Measurements from ENCODE around the gene ERN1.

- TF ChIP-seq CTCF (IDR thresholded peaks at IDR 0.05), result no peak
- TF ChIP-seq POLR2AphosphoS5 (IDR thresholded peaks at IDR 0.05), result no peak
- no peak for TF ChIP-seq POLR2A (IDR thresholded peaks at IDR 0.05)
- no peak for TF ChIP-seq EP300 (IDR thresholded peaks at IDR 0.05)
Measured at GRCh38 chr17:64091116-64091515, 38.8 kb downstream of the ERN1 start.

All from gastroesophageal sphincter (tissue), 3 donors.